Osteoblast (primary cell): ENCODE measurements around the gene ZNF221. TPM values are rescaled to one million over a fixed set of nuclear protein-coding genes. Genes with fewer than 3 reads are reported as not detected.

Experiments used
- DNase-seq: peaks from one replicate; pipeline ENCODE4 v3.0.0; 2011; ENCODE audit warnings: low spot score, mixed read lengths; ENCODE audit not compliant: insufficient read length; ENCODE audit errors: missing footprints
- H2AFZ ChIP-seq: 2 replicates; pipeline ENCODE4 v1.6.0; 2011; ENCODE audit warnings: mild to moderate bottlenecking, low read length
- H3K27ac ChIP-seq: 2 replicates; pipeline ENCODE4 v1.5.1; 2011; ENCODE audit warnings: mild to moderate bottlenecking, low read depth, low read length, moderate library complexity
- H3K27me3 ChIP-seq: 2 replicates; pipeline ENCODE4 v1.6.0; 2012; ENCODE audit warnings: mild to moderate bottlenecking, control low read depth, inconsistent platforms, low read length, moderate library complexity; ENCODE audit not compliant: insufficient read depth
- H3K36me3 ChIP-seq: 2 replicates; pipeline ENCODE4 v1.5.1; 2011; ENCODE audit warnings: mild to moderate bottlenecking, low read length, control low read depth, moderate library complexity; ENCODE audit not compliant: insufficient read depth
- H3K4me1 ChIP-seq: 2 replicates; pipeline ENCODE4 v1.5.1; 2011; ENCODE audit warnings: mild to moderate bottlenecking, low read length, control low read depth, moderate library complexity; ENCODE audit not compliant: insufficient read depth
- H3K4me2 ChIP-seq: 2 replicates; pipeline ENCODE4 v1.6.0; 2011; ENCODE audit warnings: mild to moderate bottlenecking, low read length; ENCODE audit not compliant: insufficient read depth
- H3K4me3 ChIP-seq: fragments of 200-600 bp; sonication (generic); 3 replicates; pipeline ENCODE4 v1.5.1; 2012; ENCODE audit warnings: mild to moderate bottlenecking, low read length, inconsistent platforms; ENCODE audit not compliant: insufficient read depth
- H3K79me2 ChIP-seq: 2 replicates; pipeline ENCODE4 v1.6.0; 2012; ENCODE audit warnings: mild to moderate bottlenecking, low read length, control low read depth, inconsistent platforms; ENCODE audit not compliant: insufficient read depth
- H3K9me3 ChIP-seq: 2 replicates; pipeline ENCODE4 v1.5.1; 2011; ENCODE audit warnings: low read depth, low read length, control low read depth
- H4K20me1 ChIP-seq: 2 replicates; pipeline ENCODE4 v1.6.0; 2012; ENCODE audit warnings: mild to moderate bottlenecking, low read length, control low read depth; ENCODE audit not compliant: insufficient read depth
- total RNA-seq: library from RNA; depleted of rRNA; stranded (reverse); fragments of >200 nt; gene quantifications from 2 replicates; pipeline ENCODE4 v1.2.3, GENCODE V29; 2012
- TF ChIP-seq, protein P1 (sequence below): IDR thresholded peaks from 2 replicates; pipeline ENCODE4 v1.5.1; 2011; ENCODE audit warnings: mild to moderate bottlenecking, low read depth, low read length, moderate library complexity; ENCODE audit errors: extremely low read depth

Gene ZNF221
- total RNA-seq, 1 donor, result 9.0 TPM

DNA sequence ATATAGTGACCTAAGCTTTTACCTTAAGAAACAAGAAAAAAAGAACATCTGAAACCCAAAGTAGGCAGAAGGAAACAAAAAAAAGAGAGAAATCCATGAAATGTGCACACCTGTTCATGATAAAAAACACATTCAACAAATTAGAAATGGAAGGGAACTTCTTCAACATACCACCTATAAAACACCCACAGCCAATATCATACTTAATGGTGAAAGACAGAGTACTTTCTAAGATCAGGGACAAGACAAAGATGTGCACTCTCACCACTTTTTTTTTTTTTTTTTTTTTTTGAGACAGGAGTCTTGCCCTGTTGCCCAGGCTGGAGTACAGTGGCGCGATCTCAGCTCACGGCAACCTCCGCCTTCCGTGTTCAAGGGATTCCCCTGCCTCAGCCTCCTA is 45.1 kb upstream of the ZNF221 start:
- no peak overlapping the region for H3K4me2 ChIP-seq
- no peaks in the 10 kb centered on the region for H3K27me3 ChIP-seq
- peaks cover 3% of the 10 kb centered on the region for H3K4me1 ChIP-seq
- peaks cover 2% of the 10 kb centered on the region for H3K9me3 ChIP-seq
- TF ChIP-seq, protein P1, sequence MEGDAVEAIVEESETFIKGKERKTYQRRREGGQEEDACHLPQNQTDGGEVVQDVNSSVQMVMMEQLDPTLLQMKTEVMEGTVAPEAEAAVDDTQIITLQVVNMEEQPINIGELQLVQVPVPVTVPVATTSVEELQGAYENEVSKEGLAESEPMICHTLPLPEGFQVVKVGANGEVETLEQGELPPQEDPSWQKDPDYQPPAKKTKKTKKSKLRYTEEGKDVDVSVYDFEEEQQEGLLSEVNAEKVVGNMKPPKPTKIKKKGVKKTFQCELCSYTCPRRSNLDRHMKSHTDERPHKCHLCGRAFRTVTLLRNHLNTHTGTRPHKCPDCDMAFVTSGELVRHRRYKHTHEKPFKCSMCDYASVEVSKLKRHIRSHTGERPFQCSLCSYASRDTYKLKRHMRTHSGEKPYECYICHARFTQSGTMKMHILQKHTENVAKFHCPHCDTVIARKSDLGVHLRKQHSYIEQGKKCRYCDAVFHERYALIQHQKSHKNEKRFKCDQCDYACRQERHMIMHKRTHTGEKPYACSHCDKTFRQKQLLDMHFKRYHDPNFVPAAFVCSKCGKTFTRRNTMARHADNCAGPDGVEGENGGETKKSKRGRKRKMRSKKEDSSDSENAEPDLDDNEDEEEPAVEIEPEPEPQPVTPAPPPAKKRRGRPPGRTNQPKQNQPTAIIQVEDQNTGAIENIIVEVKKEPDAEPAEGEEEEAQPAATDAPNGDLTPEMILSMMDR, result no peak
- DNase-seq, result no peak
- H3K79me2 ChIP-seq, result no peaks in the 10 kb centered on the region
- H3K36me3 ChIP-seq, result no peaks in the 10 kb centered on the region
- no peak overlapping the region for H3K4me3 ChIP-seq
- no peaks in the 10 kb centered on the region for H4K20me1 ChIP-seq
- no peak overlapping the region for H2AFZ ChIP-seq
- no peak overlapping the region for H3K27ac ChIP-seq

DNA sequence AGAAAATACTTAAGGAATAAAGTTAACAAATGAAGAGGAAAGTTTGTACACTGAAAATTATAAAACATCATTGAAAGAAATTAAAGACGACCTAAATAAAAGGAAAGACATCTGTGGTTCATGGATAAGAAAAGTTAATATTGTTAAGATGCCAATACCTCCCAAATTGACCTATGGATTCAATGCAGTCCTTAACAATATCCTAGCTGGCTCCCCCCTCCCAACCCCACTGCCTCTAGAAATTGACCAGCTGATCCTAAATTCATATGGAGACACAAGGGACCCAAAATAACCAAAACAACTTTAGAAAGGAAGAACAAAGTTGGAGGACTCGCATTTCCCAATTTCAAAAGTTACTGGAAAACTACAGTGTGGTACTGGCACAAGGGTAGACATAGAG is 44.3 kb upstream of the ZNF221 start:
- Histone ChIP-seq H3K4me3 (no peak overlapping the region), H3K4me2 (no peak overlapping the region), H4K20me1 (no peaks in the 10 kb centered on the region), H3K79me2 (no peaks in the 10 kb centered on the region), H3K4me1 (no peaks in the 10 kb centered on the region), H3K9me3 (peaks cover 2% of the 10 kb centered on the region), H2AFZ (no peak overlapping the region), H3K36me3 (no peaks in the 10 kb centered on the region), H3K27ac (no peak overlapping the region), H3K27me3 (no peaks in the 10 kb centered on the region)
- TF ChIP-seq, protein P1, result no peak
- DNase-seq, result no peak

DNA sequence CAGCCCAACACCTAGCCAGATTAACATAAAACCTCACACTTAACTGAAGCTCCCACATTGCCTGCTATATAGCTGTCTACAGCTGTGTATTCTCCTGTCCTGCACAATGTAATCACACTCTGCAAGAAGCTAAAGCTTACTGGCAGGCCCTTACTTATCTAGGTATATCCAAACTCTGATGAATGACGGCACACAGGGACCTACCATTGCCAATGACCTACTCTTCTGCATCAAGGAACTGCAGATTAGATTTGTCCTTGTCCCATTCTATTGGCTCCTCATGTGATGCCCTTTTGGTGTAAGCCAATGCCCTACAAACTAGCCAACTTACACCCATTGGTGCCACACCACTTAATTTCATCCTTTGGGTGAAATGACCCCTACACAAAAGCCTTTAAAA is 42.4 kb upstream of the ZNF221 start:
- H3K9me3 ChIP-seq, result peaks cover 14% of the 10 kb centered on the region
- H3K36me3 ChIP-seq, result peaks cover 7% of the 10 kb centered on the region
- no peak overlapping the region for H3K27ac ChIP-seq
- H3K4me1 ChIP-seq, result no peaks in the 10 kb centered on the region
- H3K27me3 ChIP-seq, result no peaks in the 10 kb centered on the region
- H3K4me2 ChIP-seq, result no peak overlapping the region
- TF ChIP-seq, protein P1, result no peak
- H3K4me3 ChIP-seq, result no peak overlapping the region
- no peaks in the 10 kb centered on the region for H4K20me1 ChIP-seq
- DNase-seq, result no peak
- H2AFZ ChIP-seq, result no peak overlapping the region
- no peaks in the 10 kb centered on the region for H3K79me2 ChIP-seq

DNA sequence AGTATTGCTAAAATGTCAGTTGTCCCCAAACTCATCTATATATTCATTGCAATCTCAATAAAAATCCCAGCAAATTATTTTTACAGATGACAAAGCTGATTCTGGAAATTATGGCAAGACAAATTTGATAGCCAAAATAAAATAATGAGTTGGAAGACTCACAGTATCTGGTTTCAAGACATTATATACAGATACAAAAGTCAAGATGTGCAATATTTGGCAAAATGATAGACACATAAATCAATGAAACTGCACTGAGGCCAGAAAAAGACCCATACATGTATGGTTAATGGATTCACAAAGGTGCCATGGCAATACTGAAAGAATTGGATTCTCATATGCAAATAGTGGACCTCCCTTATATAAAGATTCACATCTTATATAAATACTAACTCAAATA is 40.1 kb upstream of the ZNF221 start:
- Histone ChIP-seq H3K36me3 (peaks cover 29% of the 10 kb centered on the region), H3K27me3 (no peaks in the 10 kb centered on the region), H3K4me2 (no peak overlapping the region), H3K4me1 (no peaks in the 10 kb centered on the region), H3K79me2 (no peaks in the 10 kb centered on the region), H2AFZ (no peak overlapping the region), H3K27ac (no peak overlapping the region), H3K4me3 (no peak overlapping the region), H3K9me3 (peaks cover 31% of the 10 kb centered on the region), H4K20me1 (no peaks in the 10 kb centered on the region)
- no peak for DNase-seq
- TF ChIP-seq, protein P1, result no peak
